ENCODE measurements around the gene HBA1. TPM values are rescaled to one million over a fixed set of nuclear protein-coding genes. Genes with fewer than 3 reads are reported as not detected.

The HBA1 gene
- total RNA-seq, 1 experiment from 2014 or later: 3.4 TPM

GRCh38 chr16:189604-190186 is 13.2 kb downstream of the HBA1 start:
- ChIA-PET POLR2A (no interaction called here), CTCF (interaction anchor here (0.6 to 0.8 kb wide), 2 partner anchors 11 to 83 kb away, joined by 3 to 4 read pairs; no protein-coding TSS in a partner anchor)
- no peak for DNase-seq (ENCODE audit: low spot score)
- no peak for ATAC-seq
- no peaks in the 10 kb centered on the region for H3K27me3 Mint-ChIP-seq (ENCODE audit: low read depth)
- no peaks in the 10 kb centered on the region for H3K4me1 Mint-ChIP-seq
- H3K36me3 Mint-ChIP-seq: peaks cover 64% of the 10 kb centered on the region
- H3K4me3 Mint-ChIP-seq: no peak overlapping the region
- H3K9me3 Mint-ChIP-seq: no peaks in the 10 kb centered on the region
- H3K27ac Mint-ChIP-seq: 0 out of 2 replicates have a peak overlapping the region, but pooled peaks have one; percentile 7
- TF ChIP-seq FOXJ3 (CRISPR knock-in tag; IDR thresholded peaks at IDR 0.05; ENCODE audit: borderline replicate concordance): no peak
- TF ChIP-seq, protein P1, sequence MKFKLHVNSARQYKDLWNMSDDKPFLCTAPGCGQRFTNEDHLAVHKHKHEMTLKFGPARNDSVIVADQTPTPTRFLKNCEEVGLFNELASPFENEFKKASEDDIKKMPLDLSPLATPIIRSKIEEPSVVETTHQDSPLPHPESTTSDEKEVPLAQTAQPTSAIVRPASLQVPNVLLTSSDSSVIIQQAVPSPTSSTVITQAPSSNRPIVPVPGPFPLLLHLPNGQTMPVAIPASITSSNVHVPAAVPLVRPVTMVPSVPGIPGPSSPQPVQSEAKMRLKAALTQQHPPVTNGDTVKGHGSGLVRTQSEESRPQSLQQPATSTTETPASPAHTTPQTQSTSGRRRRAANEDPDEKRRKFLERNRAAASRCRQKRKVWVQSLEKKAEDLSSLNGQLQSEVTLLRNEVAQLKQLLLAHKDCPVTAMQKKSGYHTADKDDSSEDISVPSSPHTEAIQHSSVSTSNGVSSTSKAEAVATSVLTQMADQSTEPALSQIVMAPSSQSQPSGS (CRISPR knock-in tag; IDR thresholded peaks at IDR 0.05; ENCODE audit: borderline replicate concordance, low read depth): no peak
- TF ChIP-seq ETV6 (CRISPR knock-in tag; IDR thresholded peaks at IDR 0.05): no peak
- no peak for TF ChIP-seq NR3C1 (CRISPR knock-in tag; conservative IDR thresholded peaks at IDR 0.05; ENCODE audit: low read depth)
- no peak for TF ChIP-seq SOX15 (CRISPR knock-in tag; IDR thresholded peaks at IDR 0.05)
- no peak for TF ChIP-seq FOXP1 (CRISPR knock-in tag; IDR thresholded peaks at IDR 0.05; ENCODE audit: borderline replicate concordance)
- TF ChIP-seq MYBL2 (CRISPR knock-in tag; IDR thresholded peaks at IDR 0.05): no peak
- TF ChIP-seq ARID4B (CRISPR knock-in tag; IDR thresholded peaks at IDR 0.05; ENCODE audit: borderline replicate concordance): no peak
- no peak for TF ChIP-seq JAZF1 (CRISPR knock-in tag; IDR thresholded peaks at IDR 0.05)
- TF ChIP-seq, protein P2, sequence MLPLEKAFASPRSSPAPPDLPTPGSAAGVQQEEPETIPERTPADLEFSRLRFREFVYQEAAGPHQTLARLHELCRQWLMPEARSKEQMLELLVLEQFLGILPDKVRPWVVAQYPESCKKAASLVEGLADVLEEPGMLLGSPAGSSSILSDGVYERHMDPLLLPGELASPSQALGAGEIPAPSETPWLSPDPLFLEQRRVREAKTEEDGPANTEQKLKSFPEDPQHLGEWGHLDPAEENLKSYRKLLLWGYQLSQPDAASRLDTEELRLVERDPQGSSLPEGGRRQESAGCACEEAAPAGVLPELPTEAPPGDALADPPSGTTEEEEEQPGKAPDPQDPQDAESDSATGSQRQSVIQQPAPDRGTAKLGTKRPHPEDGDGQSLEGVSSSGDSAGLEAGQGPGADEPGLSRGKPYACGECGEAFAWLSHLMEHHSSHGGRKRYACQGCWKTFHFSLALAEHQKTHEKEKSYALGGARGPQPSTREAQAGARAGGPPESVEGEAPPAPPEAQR (CRISPR knock-in tag; IDR thresholded peaks at IDR 0.05): no peak
- no peak for TF ChIP-seq ZNF263 (CRISPR knock-in tag; IDR thresholded peaks at IDR 0.05; ENCODE audit: low read depth)
- no peak for TF ChIP-seq HMGA2 (CRISPR knock-in tag; IDR thresholded peaks at IDR 0.05)
- no peak for TF ChIP-seq CREM (CRISPR knock-in tag; IDR thresholded peaks at IDR 0.05)
- TF ChIP-seq OVOL2 (CRISPR knock-in tag; IDR thresholded peaks at IDR 0.05; ENCODE audit: borderline replicate concordance): no peak
- TF ChIP-seq SP1 (CRISPR knock-in tag; conservative IDR thresholded peaks at IDR 0.05): no peak
- no peak for TF ChIP-seq RORB (CRISPR knock-in tag; IDR thresholded peaks at IDR 0.05)

DNA sequence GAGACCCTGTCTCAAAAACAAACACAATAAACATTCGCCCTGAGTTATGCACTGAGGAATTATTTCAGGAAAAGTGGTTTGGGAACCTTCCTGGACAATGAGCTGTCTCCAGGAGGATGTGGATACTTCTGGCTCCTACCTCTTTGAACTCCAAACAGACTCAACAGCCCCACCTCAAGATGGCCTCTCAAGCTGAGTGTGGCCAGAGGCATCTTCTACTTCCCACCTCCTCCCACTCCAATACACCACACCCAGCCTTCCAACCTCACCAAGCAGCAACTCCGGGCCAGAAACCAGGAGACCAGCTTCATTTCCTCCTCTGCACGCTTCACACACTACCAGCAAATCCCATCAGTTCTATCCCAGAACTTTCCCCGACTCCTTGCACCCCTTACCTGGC is 15.4 kb downstream of the HBA1 start:
- Mint-ChIP-seq H3K4me1 (no peaks in the 10 kb centered on the region), H3K27ac (peak overlapping the region; percentile 52), H3K27me3 (ENCODE audit: low read depth) (no peaks in the 10 kb centered on the region), H3K9me3 (no peaks in the 10 kb centered on the region), H3K4me3 (no peak overlapping the region), H3K36me3 (peaks cover 75% of the 10 kb centered on the region)
- ChIA-PET CTCF (interaction anchor here (1.6 kb wide), 1 partner anchor 85 kb away, joined by 8 read pairs; no protein-coding TSS in a partner anchor), POLR2A (interaction anchor here (0.7 kb wide), 1 partner anchor 87 kb away, joined by 4 read pairs; no protein-coding TSS in a partner anchor)
- no peak for DNase-seq (ENCODE audit: low spot score)
- TF ChIP-seq FOXJ3 (CRISPR knock-in tag; IDR thresholded peaks at IDR 0.05; ENCODE audit: borderline replicate concordance) (no peak), SOX15 (CRISPR knock-in tag; IDR thresholded peaks at IDR 0.05) (no peak)
- TF ChIP-seq, protein P2 (CRISPR knock-in tag; IDR thresholded peaks at IDR 0.05): no peak
- ATAC-seq: no peak

All from WTC11 (cell line).